Measurements from ENCODE around the gene DDX39A.

DDX39A gene

GRCh38 chr19:14379294-14380065 lies 39.7 kb downstream of the DDX39A start:
- Histone ChIP-seq H3K9me2 (ENCODE audit: low read depth, low read length) (no peaks in the 10 kb centered on the region), H3K9me3 (ENCODE audit: low read length) (no peaks in the 10 kb centered on the region), H4K20me1 (ENCODE audit: insufficient read depth, low read length) (no peaks in the 10 kb centered on the region), H3F3A (ENCODE audit: insufficient read depth, low read length) (no peaks in the 10 kb centered on the region), H3K36me3 (ENCODE audit: insufficient read depth, low read length) (no peaks in the 10 kb centered on the region), H3K27ac (ENCODE audit: low read depth, low read length, poor library complexity, severe bottlenecking) (no peak overlapping the region), H3K9ac (ENCODE audit: low read length) (no peak overlapping the region), H3K79me2 (ENCODE audit: insufficient read depth, low read length) (no peaks in the 10 kb centered on the region), H3K4me2 (ENCODE audit: low read length) (no peak overlapping the region), H3K4me1 (ENCODE audit: insufficient read depth, low read length, severe bottlenecking) (peaks cover 16% of the 10 kb centered on the region), H3K27me3 (ENCODE audit: insufficient read depth, low read length) (peaks cover 4% of the 10 kb centered on the region; the same call in 1 of the 2 replicates), H2AFZ (ENCODE audit: low read length) (no peak overlapping the region), H3K4me3 (ENCODE audit: low read depth, low read length, poor library complexity, severe bottlenecking) (no peak overlapping the region)
- TF ChIP-seq EZH2 (IDR thresholded peaks at IDR 0.05; ENCODE audit: borderline replicate concordance, low read length) = no peak
- TF ChIP-seq, protein P1, sequence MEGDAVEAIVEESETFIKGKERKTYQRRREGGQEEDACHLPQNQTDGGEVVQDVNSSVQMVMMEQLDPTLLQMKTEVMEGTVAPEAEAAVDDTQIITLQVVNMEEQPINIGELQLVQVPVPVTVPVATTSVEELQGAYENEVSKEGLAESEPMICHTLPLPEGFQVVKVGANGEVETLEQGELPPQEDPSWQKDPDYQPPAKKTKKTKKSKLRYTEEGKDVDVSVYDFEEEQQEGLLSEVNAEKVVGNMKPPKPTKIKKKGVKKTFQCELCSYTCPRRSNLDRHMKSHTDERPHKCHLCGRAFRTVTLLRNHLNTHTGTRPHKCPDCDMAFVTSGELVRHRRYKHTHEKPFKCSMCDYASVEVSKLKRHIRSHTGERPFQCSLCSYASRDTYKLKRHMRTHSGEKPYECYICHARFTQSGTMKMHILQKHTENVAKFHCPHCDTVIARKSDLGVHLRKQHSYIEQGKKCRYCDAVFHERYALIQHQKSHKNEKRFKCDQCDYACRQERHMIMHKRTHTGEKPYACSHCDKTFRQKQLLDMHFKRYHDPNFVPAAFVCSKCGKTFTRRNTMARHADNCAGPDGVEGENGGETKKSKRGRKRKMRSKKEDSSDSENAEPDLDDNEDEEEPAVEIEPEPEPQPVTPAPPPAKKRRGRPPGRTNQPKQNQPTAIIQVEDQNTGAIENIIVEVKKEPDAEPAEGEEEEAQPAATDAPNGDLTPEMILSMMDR (IDR thresholded peaks at IDR 0.05; ENCODE audit: low read length) = no peak

GRCh38 chr19:14378890-14379289 lies 40.3 kb downstream of the DDX39A start:
- Histone ChIP-seq H3K4me2 (ENCODE audit: low read length) (no peak overlapping the region), H3K27me3 (ENCODE audit: insufficient read depth, low read length) (peaks cover 4% of the 10 kb centered on the region; the same call in 1 of the 2 replicates), H3K9me2 (ENCODE audit: low read depth, low read length) (no peaks in the 10 kb centered on the region), H3K4me1 (ENCODE audit: insufficient read depth, low read length, severe bottlenecking) (peaks cover 16% of the 10 kb centered on the region), H3K27ac (ENCODE audit: low read depth, low read length, poor library complexity, severe bottlenecking) (no peak overlapping the region), H2AFZ (ENCODE audit: low read length) (no peak overlapping the region), H3K36me3 (ENCODE audit: insufficient read depth, low read length) (no peaks in the 10 kb centered on the region), H3K9ac (ENCODE audit: low read length) (no peak overlapping the region), H4K20me1 (ENCODE audit: insufficient read depth, low read length) (no peaks in the 10 kb centered on the region), H3F3A (ENCODE audit: insufficient read depth, low read length) (no peaks in the 10 kb centered on the region), H3K79me2 (ENCODE audit: insufficient read depth, low read length) (no peaks in the 10 kb centered on the region), H3K9me3 (ENCODE audit: low read length) (no peaks in the 10 kb centered on the region), H3K4me3 (ENCODE audit: low read depth, low read length, poor library complexity, severe bottlenecking) (no peak overlapping the region)
- TF ChIP-seq, protein P1 (IDR thresholded peaks at IDR 0.05; ENCODE audit: low read length) = no peak
- no peak for TF ChIP-seq EZH2 (IDR thresholded peaks at IDR 0.05; ENCODE audit: borderline replicate concordance, low read length)

- no peaks in the 10 kb centered on the region for H3F3A ChIP-seq (ENCODE audit: insufficient read depth, low read length)
- H3K9me2 ChIP-seq (ENCODE audit: low read depth, low read length) = no peaks in the 10 kb centered on the region
- peaks cover 4% of the 10 kb centered on the region; the same call in 1 of the 2 replicates for H3K27me3 ChIP-seq (ENCODE audit: insufficient read depth, low read length)
- no peaks in the 10 kb centered on the region for H3K79me2 ChIP-seq (ENCODE audit: insufficient read depth, low read length)
- H3K36me3 ChIP-seq (ENCODE audit: insufficient read depth, low read length) = no peaks in the 10 kb centered on the region
- H3K9ac ChIP-seq (ENCODE audit: low read length) = no peak overlapping the region
- H3K4me3 ChIP-seq (ENCODE audit: low read depth, low read length, poor library complexity, severe bottlenecking) = no peak overlapping the region
- no peaks in the 10 kb centered on the region for H3K9me3 ChIP-seq (ENCODE audit: low read length)
- no peaks in the 10 kb centered on the region for H4K20me1 ChIP-seq (ENCODE audit: insufficient read depth, low read length)
- peak overlapping the region; percentile 23; the same call in 1 of the 2 replicates for H3K4me2 ChIP-seq (ENCODE audit: low read length)
- no peak for TF ChIP-seq EZH2 (IDR thresholded peaks at IDR 0.05; ENCODE audit: borderline replicate concordance, low read length)
- TF ChIP-seq, protein P1 (IDR thresholded peaks at IDR 0.05; ENCODE audit: low read length) = no peak
- peaks cover 16% of the 10 kb centered on the region for H3K4me1 ChIP-seq (ENCODE audit: insufficient read depth, low read length, severe bottlenecking)
- H3K27ac ChIP-seq (ENCODE audit: low read depth, low read length, poor library complexity, severe bottlenecking) = no peak overlapping the region
- no peak overlapping the region for H2AFZ ChIP-seq (ENCODE audit: low read length)
These were observed 41.2 kb downstream of the DDX39A start for GRCh38 chr19:14377883-14378328.
